Measurements from ENCODE around the gene EFR3B.
"Not testable (repeated sequence)": the region's sequence is repeated elsewhere in the genome, so short reads cannot be mapped to it uniquely, and the experiment has no call there.

Gene EFR3B

GRCh38 chr2:25140535-25140934 lies 98.7 kb downstream of the EFR3B start:
- in situ Hi-C loops (cut with MboI; ENCODE audit: low sequenced_read_pairs), result not testable (repeated sequence)

GRCh38 chr2:25141120-25141519 lies 99.2 kb downstream of the EFR3B start:
- in situ Hi-C loops (cut with MboI; ENCODE audit: low sequenced_read_pairs), result no loop called here

- in situ Hi-C loops (cut with MboI; ENCODE audit: low sequenced_read_pairs), result no loop called here
Measured at GRCh38 chr2:25145803-25146202, 103.9 kb downstream of the EFR3B start.

GRCh38 chr2:25146896-25147295 lies 105.0 kb downstream of the EFR3B start:
- in situ Hi-C loops (cut with MboI; ENCODE audit: low sequenced_read_pairs), result no loop called here

GRCh38 chr2:25149646-25150045 lies 107.8 kb downstream of the EFR3B start:
- in situ Hi-C loops (cut with MboI; ENCODE audit: low sequenced_read_pairs), result no loop called here

GRCh38 chr2:25150993-25151392 lies 109.1 kb downstream of the EFR3B start:
- in situ Hi-C loops (cut with MboI; ENCODE audit: low sequenced_read_pairs), result not testable (repeated sequence)

- in situ Hi-C loops (cut with MboI; ENCODE audit: low sequenced_read_pairs), result no loop called here
Measured at GRCh38 chr2:25151718-25152117, 109.8 kb downstream of the EFR3B start.

- in situ Hi-C loops (cut with MboI; ENCODE audit: low sequenced_read_pairs), result no loop called here
Measured at GRCh38 chr2:25155401-25155800, 113.5 kb downstream of the EFR3B start.

- in situ Hi-C loops (cut with MboI; ENCODE audit: low sequenced_read_pairs), result no loop called here
Measured at GRCh38 chr2:25158096-25158852, 116.4 kb downstream of the EFR3B start.

GRCh38 chr2:25159949-25160348 lies 118.1 kb downstream of the EFR3B start:
- in situ Hi-C loops (cut with MboI; ENCODE audit: low sequenced_read_pairs), result no loop called here

GRCh38 chr2:25160376-25160775 lies 118.5 kb downstream of the EFR3B start:
- in situ Hi-C loops (cut with MboI; ENCODE audit: low sequenced_read_pairs), result no loop called here

- in situ Hi-C loops (cut with MboI; ENCODE audit: low sequenced_read_pairs), result no loop called here
Measured at GRCh38 chr2:25161055-25161781, 119.3 kb downstream of the EFR3B start.

- in situ Hi-C loops (cut with MboI; ENCODE audit: low sequenced_read_pairs), result not testable (repeated sequence)
Measured at GRCh38 chr2:25162061-25162460, 120.2 kb downstream of the EFR3B start.

- in situ Hi-C loops (cut with MboI; ENCODE audit: low sequenced_read_pairs), result no loop called here
Measured at GRCh38 chr2:25164561-25164960, 122.7 kb downstream of the EFR3B start.

- in situ Hi-C loops (cut with MboI; ENCODE audit: low sequenced_read_pairs), result no loop called here
Measured at GRCh38 chr2:25165992-25166875, 124.4 kb downstream of the EFR3B start.

GRCh38 chr2:25168256-25169072 lies 126.6 kb downstream of the EFR3B start, which contains the start of gene POMC:
Gene POMC (minus strand): TSS chr2:25168580. CDS start chr2:25164772, 3,808 bp downstream.
- in situ Hi-C loops (cut with MboI; ENCODE audit: low sequenced_read_pairs), result no loop called here

GRCh38 chr2:25169073-25169470 lies 127.2 kb downstream of the EFR3B start:
- in situ Hi-C loops (cut with MboI; ENCODE audit: low sequenced_read_pairs), result no loop called here

GRCh38 chr2:25170888-25171287 lies 129.0 kb downstream of the EFR3B start:
- in situ Hi-C loops (cut with MboI; ENCODE audit: low sequenced_read_pairs), result no loop called here

GRCh38 chr2:25173719-25174118 lies 131.8 kb downstream of the EFR3B start:
- in situ Hi-C loops (cut with MboI; ENCODE audit: low sequenced_read_pairs), result no loop called here

GRCh38 chr2:25174192-25174861 lies 132.5 kb downstream of the EFR3B start:
- in situ Hi-C loops (cut with MboI; ENCODE audit: low sequenced_read_pairs), result no loop called here
